GM23338 (cell line): ENCODE measurements around the gene SV2A. TPM values are rescaled to one million over a fixed set of nuclear protein-coding genes. Genes with fewer than 3 reads are reported as not detected.

Source experiments
- ATAC-seq: fragments of 200-7000 bp; cut with Tn5 transposase; 3 replicates; pipeline ENCODE4 v1.9.1; 2020
- DNase-seq: peaks from one replicate; pipeline ENCODE4 v3.0.0-alpha.2; 2015; ENCODE audit warnings: low spot score
- H2AFZ ChIP-seq: fragments of 200-600 bp; sonication (generic); 2 replicates; pipeline ENCODE4 v1.8.0; 2016; ENCODE audit warnings: antibody characterized with exemption, mild to moderate bottlenecking, moderate library complexity
- H3F3A ChIP-seq: fragments of 200-600 bp; sonication (generic); replicated peaks from 2 replicates; pipeline ENCODE4 v1.8.0; 2017; ENCODE audit warnings: antibody characterized with exemption, mixed run types, low read depth
- H3K27ac ChIP-seq: fragments of 200-600 bp; sonication (generic); 2 replicates; pipeline ENCODE4 v1.6.1; 2016; ENCODE audit warnings: low read depth
- H3K27me3 ChIP-seq: fragments of 200-600 bp; sonication (generic); 2 replicates; pipeline ENCODE4 v1.8.0; 2016; ENCODE audit warnings: mild to moderate bottlenecking, mixed run types, moderate library complexity; ENCODE audit not compliant: insufficient read depth
- H3K36me3 ChIP-seq: fragments of 200-600 bp; sonication (generic); 2 replicates; pipeline ENCODE4 v1.8.0; 2016; ENCODE audit warnings: mild to moderate bottlenecking; ENCODE audit not compliant: insufficient read depth
- H3K4me1 ChIP-seq: fragments of 200-600 bp; sonication (generic); 2 replicates; pipeline ENCODE4 v1.8.0; 2016; ENCODE audit warnings: mild to moderate bottlenecking, moderate library complexity; ENCODE audit not compliant: insufficient read depth
- H3K4me2 ChIP-seq: fragments of 200-600 bp; sonication (generic); 2 replicates; pipeline ENCODE4 v1.7.1; 2017; ENCODE audit warnings: mixed run types
- H3K4me3 ChIP-seq: fragments of 200-600 bp; sonication (generic); 2 replicates; pipeline ENCODE4 v1.6.1; 2016; ENCODE audit warnings: mixed run types
- H3K79me2 ChIP-seq: fragments of 200-600 bp; sonication (generic); replicated peaks from 2 replicates; pipeline ENCODE4 v1.8.0; 2017; ENCODE audit warnings: mild to moderate bottlenecking; ENCODE audit not compliant: insufficient read depth
- H3K9me2 ChIP-seq: fragments of 200-600 bp; sonication (generic); 2 replicates; pipeline ENCODE4 v1.8.0; 2017; ENCODE audit not compliant: insufficient read depth
- H4K20me1 ChIP-seq: fragments of 200-600 bp; sonication (generic); replicated peaks from 2 replicates; pipeline ENCODE4 v1.8.0; 2017; ENCODE audit warnings: mild to moderate bottlenecking; ENCODE audit not compliant: insufficient read depth
- H3K27ac Mint-ChIP-seq: 2 replicates; pipeline ENCODE4 v1.8.0; 2020; ENCODE audit warnings: inconsistent platforms, mild to moderate bottlenecking, moderate library complexity, mixed read lengths
- H3K27me3 Mint-ChIP-seq: 3 replicates; pipeline ENCODE4 v1.8.0; 2022; ENCODE audit warnings: low read depth, mild to moderate bottlenecking, moderate library complexity, mixed read lengths, inconsistent platforms; ENCODE audit not compliant: insufficient read depth, poor library complexity
- H3K36me3 Mint-ChIP-seq: 3 replicates; pipeline ENCODE4 v1.8.0; 2021; ENCODE audit warnings: low read depth, mild to moderate bottlenecking, inconsistent platforms, moderate library complexity, mixed read lengths
- H3K4me1 Mint-ChIP-seq: 3 replicates; pipeline ENCODE4 v1.8.0; 2020; ENCODE audit warnings: mild to moderate bottlenecking, inconsistent platforms, mixed read lengths
- H3K4me3 Mint-ChIP-seq: 3 replicates; pipeline ENCODE4 v1.8.0; 2021; ENCODE audit warnings: moderate library complexity, mild to moderate bottlenecking, inconsistent platforms, mixed read lengths
- H3K9me3 Mint-ChIP-seq: 3 replicates; pipeline ENCODE4 v1.8.0; 2020; ENCODE audit warnings: moderate library complexity, mild to moderate bottlenecking, inconsistent platforms, mixed read lengths
- CREB1 ChIP-seq: fragments of 250-450 bp; sonication (Bioruptor Pico); IDR thresholded peaks from 2 replicates; pipeline ENCODE4 v1.5.0; 2020; ENCODE audit warnings: low read depth, mild to moderate bottlenecking, moderate library complexity
- EZH2 ChIP-seq: fragments of 200-600 bp; sonication (generic); IDR thresholded peaks from one replicate; pipeline ENCODE4 v1.8.0; 2017; ENCODE audit warnings: antibody characterized with exemption, mild to moderate bottlenecking, low read depth; ENCODE audit not compliant: unreplicated experiment
- EZH2phosphoT487 ChIP-seq: fragments of 200-600 bp; sonication (generic); IDR thresholded peaks from one replicate; pipeline ENCODE4 v1.8.1; 2018; ENCODE audit warnings: antibody characterized with exemption; ENCODE audit not compliant: unreplicated experiment
- JUNB ChIP-seq: IDR thresholded peaks from one replicate; pipeline ENCODE4 v1.6.1; 2016; ENCODE audit warnings: antibody characterized with exemption; ENCODE audit not compliant: unreplicated experiment
- NANOG ChIP-seq: IDR thresholded peaks from 2 replicates; pipeline ENCODE4 v1.6.1; 2016; ENCODE audit warnings: antibody characterized with exemption, borderline replicate concordance
- POLR2AphosphoS5 ChIP-seq: IDR thresholded peaks from 2 replicates; pipeline ENCODE4 v1.6.1; 2016; ENCODE audit warnings: antibody characterized with exemption, low read depth
- REST ChIP-seq: IDR thresholded peaks from one replicate; pipeline ENCODE4 v1.6.1; 2018; ENCODE audit warnings: antibody characterized with exemption; ENCODE audit not compliant: unreplicated experiment
- STAT1 ChIP-seq: IDR thresholded peaks from one replicate; pipeline ENCODE4 v1.6.1; 2016; ENCODE audit warnings: antibody characterized with exemption; ENCODE audit not compliant: unreplicated experiment
- ZNF114 ChIP-seq: fragments of 250-450 bp; sonication (Bioruptor Pico); IDR thresholded peaks from 2 replicates; pipeline ENCODE4 v1.5.0; 2020; ENCODE audit warnings: mild to moderate bottlenecking, moderate library complexity
- ZNF331 ChIP-seq: fragments of 250-450 bp; sonication (Bioruptor Pico); IDR thresholded peaks from 2 replicates; pipeline ENCODE4 v1.5.0; 2020; ENCODE audit warnings: low read depth, mild to moderate bottlenecking, moderate library complexity
- polyA plus RNA-seq: library from polyadenylated mRNA; unstranded; fragments of >200 nt; fragmentation: Nextera tagmentation; extraction: Ambion mirVana; gene quantifications from 2 replicates; pipeline ENCODE4 v1.2.1, GENCODE V29; 2016
- total RNA-seq: library from RNA; depleted of rRNA; stranded (reverse); fragments of >200 nt; shearing (Covaris generic); gene quantifications from 2 replicates; pipeline ENCODE4 v1.2.3, GENCODE V29; 2014
- TF ChIP-seq, protein P1 (sequence below): IDR thresholded peaks from 2 replicates; pipeline ENCODE4 v1.6.1; 2016; ENCODE audit warnings: antibody characterized with exemption
- TF ChIP-seq, protein P2 (sequence below), 2 experiments: fragments of 200-600 bp in 1 of 2; sonication (generic) in 1 of 2; conservative IDR thresholded peaks; 2 replicates each; pipeline versions ENCODE4 v1.5.1 to v1.6.1; 2016 to 2017; ENCODE audit warnings: antibody characterized with exemption in 2 of 2, low read depth in 2 of 2, mild to moderate bottlenecking in 2 of 2, moderate library complexity in 1 of 2
- TF ChIP-seq, protein P3 (sequence below): fragments of 250-450 bp; sonication (Bioruptor Pico); IDR thresholded peaks from 2 replicates; pipeline ENCODE4 v1.5.0; 2020; ENCODE audit warnings: mild to moderate bottlenecking, moderate library complexity

The SV2A gene
- total and polyA plus RNA-seq, 2 experiments from 2014 or later = 17.8 to 41.7 TPM

GRCh38 chr1:149926296-149926695, 8.7 kb upstream of the SV2A start:
- TF ChIP-seq JUNB = no peak
- no peak for TF ChIP-seq POLR2AphosphoS5
- TF ChIP-seq, protein P1, sequence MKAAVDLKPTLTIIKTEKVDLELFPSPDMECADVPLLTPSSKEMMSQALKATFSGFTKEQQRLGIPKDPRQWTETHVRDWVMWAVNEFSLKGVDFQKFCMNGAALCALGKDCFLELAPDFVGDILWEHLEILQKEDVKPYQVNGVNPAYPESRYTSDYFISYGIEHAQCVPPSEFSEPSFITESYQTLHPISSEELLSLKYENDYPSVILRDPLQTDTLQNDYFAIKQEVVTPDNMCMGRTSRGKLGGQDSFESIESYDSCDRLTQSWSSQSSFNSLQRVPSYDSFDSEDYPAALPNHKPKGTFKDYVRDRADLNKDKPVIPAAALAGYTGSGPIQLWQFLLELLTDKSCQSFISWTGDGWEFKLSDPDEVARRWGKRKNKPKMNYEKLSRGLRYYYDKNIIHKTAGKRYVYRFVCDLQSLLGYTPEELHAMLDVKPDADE = no peak
- no peak for TF ChIP-seq ZNF331 (CRISPR knock-in tag)
- no peak for TF ChIP-seq STAT1
- TF ChIP-seq EZH2 = no peak
- TF ChIP-seq EZH2phosphoT487 = no peak
- TF ChIP-seq ZNF114 (CRISPR knock-in tag) = no peak
- TF ChIP-seq NANOG = no peak
- no peak for TF ChIP-seq REST
- TF ChIP-seq, protein P2, sequence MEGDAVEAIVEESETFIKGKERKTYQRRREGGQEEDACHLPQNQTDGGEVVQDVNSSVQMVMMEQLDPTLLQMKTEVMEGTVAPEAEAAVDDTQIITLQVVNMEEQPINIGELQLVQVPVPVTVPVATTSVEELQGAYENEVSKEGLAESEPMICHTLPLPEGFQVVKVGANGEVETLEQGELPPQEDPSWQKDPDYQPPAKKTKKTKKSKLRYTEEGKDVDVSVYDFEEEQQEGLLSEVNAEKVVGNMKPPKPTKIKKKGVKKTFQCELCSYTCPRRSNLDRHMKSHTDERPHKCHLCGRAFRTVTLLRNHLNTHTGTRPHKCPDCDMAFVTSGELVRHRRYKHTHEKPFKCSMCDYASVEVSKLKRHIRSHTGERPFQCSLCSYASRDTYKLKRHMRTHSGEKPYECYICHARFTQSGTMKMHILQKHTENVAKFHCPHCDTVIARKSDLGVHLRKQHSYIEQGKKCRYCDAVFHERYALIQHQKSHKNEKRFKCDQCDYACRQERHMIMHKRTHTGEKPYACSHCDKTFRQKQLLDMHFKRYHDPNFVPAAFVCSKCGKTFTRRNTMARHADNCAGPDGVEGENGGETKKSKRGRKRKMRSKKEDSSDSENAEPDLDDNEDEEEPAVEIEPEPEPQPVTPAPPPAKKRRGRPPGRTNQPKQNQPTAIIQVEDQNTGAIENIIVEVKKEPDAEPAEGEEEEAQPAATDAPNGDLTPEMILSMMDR (conservative IDR thresholded peaks at IDR 0.05; ENCODE audit: low read depth in 2 of 2) = no peak
- TF ChIP-seq, protein P3, sequence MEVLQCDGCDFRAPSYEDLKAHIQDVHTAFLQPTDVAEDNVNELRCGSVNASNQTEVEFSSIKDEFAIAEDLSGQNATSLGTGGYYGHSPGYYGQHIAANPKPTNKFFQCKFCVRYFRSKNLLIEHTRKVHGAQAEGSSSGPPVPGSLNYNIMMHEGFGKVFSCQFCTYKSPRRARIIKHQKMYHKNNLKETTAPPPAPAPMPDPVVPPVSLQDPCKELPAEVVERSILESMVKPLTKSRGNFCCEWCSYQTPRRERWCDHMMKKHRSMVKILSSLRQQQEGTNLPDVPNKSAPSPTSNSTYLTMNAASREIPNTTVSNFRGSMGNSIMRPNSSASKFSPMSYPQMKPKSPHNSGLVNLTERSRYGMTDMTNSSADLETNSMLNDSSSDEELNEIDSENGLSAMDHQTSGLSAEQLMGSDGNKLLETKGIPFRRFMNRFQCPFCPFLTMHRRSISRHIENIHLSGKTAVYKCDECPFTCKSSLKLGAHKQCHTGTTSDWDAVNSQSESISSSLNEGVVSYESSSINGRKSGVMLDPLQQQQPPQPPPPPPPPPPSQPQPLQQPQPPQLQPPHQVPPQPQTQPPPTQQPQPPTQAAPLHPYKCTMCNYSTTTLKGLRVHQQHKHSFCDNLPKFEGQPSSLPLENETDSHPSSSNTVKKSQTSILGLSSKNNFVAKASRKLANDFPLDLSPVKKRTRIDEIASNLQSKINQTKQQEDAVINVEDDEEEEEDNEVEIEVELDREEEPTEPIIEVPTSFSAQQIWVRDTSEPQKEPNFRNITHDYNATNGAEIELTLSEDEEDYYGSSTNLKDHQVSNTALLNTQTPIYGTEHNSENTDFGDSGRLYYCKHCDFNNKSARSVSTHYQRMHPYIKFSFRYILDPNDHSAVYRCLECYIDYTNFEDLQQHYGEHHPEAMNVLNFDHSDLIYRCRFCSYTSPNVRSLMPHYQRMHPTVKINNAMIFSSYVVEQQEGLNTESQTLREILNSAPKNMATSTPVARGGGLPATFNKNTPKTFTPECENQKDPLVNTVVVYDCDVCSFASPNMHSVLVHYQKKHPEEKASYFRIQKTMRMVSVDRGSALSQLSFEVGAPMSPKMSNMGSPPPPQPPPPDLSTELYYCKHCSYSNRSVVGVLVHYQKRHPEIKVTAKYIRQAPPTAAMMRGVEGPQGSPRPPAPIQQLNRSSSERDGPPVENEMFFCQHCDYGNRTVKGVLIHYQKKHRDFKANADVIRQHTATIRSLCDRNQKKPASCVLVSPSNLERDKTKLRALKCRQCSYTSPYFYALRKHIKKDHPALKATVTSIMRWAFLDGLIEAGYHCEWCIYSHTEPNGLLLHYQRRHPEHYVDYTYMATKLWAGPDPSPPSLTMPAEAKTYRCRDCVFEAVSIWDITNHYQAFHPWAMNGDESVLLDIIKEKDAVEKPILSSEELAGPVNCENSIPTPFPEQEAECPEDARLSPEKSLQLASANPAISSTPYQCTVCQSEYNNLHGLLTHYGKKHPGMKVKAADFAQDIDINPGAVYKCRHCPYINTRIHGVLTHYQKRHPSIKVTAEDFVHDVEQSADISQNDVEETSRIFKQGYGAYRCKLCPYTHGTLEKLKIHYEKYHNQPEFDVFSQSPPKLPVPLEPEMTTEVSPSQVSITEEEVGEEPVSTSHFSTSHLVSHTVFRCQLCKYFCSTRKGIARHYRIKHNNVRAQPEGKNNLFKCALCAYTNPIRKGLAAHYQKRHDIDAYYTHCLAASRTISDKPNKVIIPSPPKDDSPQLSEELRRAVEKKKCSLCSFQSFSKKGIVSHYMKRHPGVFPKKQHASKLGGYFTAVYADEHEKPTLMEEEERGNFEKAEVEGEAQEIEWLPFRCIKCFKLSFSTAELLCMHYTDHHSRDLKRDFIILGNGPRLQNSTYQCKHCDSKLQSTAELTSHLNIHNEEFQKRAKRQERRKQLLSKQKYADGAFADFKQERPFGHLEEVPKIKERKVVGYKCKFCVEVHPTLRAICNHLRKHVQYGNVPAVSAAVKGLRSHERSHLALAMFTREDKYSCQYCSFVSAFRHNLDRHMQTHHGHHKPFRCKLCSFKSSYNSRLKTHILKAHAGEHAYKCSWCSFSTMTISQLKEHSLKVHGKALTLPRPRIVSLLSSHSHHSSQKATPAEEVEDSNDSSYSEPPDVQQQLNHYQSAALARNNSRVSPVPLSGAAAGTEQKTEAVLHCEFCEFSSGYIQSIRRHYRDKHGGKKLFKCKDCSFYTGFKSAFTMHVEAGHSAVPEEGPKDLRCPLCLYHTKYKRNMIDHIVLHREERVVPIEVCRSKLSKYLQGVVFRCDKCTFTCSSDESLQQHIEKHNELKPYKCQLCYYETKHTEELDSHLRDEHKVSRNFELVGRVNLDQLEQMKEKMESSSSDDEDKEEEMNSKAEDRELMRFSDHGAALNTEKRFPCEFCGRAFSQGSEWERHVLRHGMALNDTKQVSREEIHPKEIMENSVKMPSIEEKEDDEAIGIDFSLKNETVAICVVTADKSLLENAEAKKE (CRISPR knock-in tag) = no peak
- no peak for TF ChIP-seq CREB1
- Mint-ChIP-seq H3K27ac (no peak overlapping the region), H3K9me3 (no peaks in the 10 kb centered on the region), H3K4me3 (peak overlapping the region; percentile 98), H3K27me3 (peaks cover 5% of the 10 kb centered on the region), H3K36me3 (peaks cover 53% of the 10 kb centered on the region), H3K4me1 (peaks cover 16% of the 10 kb centered on the region)
- peaks cover 40% of the 10 kb centered on the region for H3K36me3 ChIP-seq
- ATAC-seq = no peak
- DNase-seq = no peak
- peaks cover 12% of the 10 kb centered on the region for H4K20me1 ChIP-seq
- peaks cover 21% of the 10 kb centered on the region for H3F3A ChIP-seq
- peak overlapping the region; percentile 88 for H3K4me2 ChIP-seq
- H3K4me1 ChIP-seq = peaks cover 20% of the 10 kb centered on the region
- peaks cover 32% of the 10 kb centered on the region for H3K79me2 ChIP-seq
- H2AFZ ChIP-seq = no peak overlapping the region
- H3K27me3 ChIP-seq = no peaks in the 10 kb centered on the region
- no peak overlapping the region for H3K27ac ChIP-seq
- peak overlapping the region; percentile 75 for H3K4me3 ChIP-seq
- H3K9me2 ChIP-seq = no peaks in the 10 kb centered on the region
